ENCODE results near the gene ZNF726.
"Not testable (repeated sequence)": the region's sequence is repeated elsewhere in the genome, so short reads cannot be mapped to it uniquely, and the experiment has no call there.

- not testable (repeated sequence) for TF ChIP-seq CTCF (IDR thresholded peaks at IDR 0.05 in 2 of 3, conservative IDR thresholded peaks at IDR 0.05 in 1 of 3; ENCODE audit: borderline replicate concordance in 1 of 3, insufficient read depth in 1 of 3, low read depth in 2 of 3, low read length in 2 of 3); YY1 (IDR thresholded peaks at IDR 0.05; ENCODE audit: extremely low read depth, insufficient replicate concordance, low read depth, low read length); JUND (IDR thresholded peaks at IDR 0.05); EZH2 (IDR thresholded peaks at IDR 0.05); MAX (IDR thresholded peaks at IDR 0.05); POLR2A (IDR thresholded peaks at IDR 0.05; ENCODE audit: borderline replicate concordance, extremely low read depth, insufficient read depth, insufficient read length); SIN3A (IDR thresholded peaks at IDR 0.05; ENCODE audit: low read depth); POLR2AphosphoS5 (IDR thresholded peaks at IDR 0.05; ENCODE audit: low read depth, low read length); ZNF274 (IDR thresholded peaks at IDR 0.05; ENCODE audit: low read depth, low read length); SP1 (IDR thresholded peaks at IDR 0.05; ENCODE audit: low read depth); EGR1 (IDR thresholded peaks at IDR 0.05; ENCODE audit: low read depth); REST (IDR thresholded peaks at IDR 0.05; ENCODE audit: low read depth); EZH2phosphoT487 (IDR thresholded peaks at IDR 0.05; ENCODE audit: borderline replicate concordance)
Measured at GRCh38 chr19:23937031-23937430, 22.3 kb downstream of the ZNF726 start.

Measured in HCT116 (cell line).